Measurements from ENCODE around the gene EXD3.

The EXD3 gene

GRCh38 chr9:137459152-137459600, 36.2 kb upstream of the EXD3 start, which contains the start of gene NSMF:
TSS of gene NSMF (minus strand) at chr9:137459334. CDS start at chr9:137459102, 232 bp downstream.
- H3K4me3 ChIP-seq (ENCODE audit: low read depth, low read length) = peak within 1 kb of the TSS; percentile 61
- peaks cover 11% of the 10 kb centered on the region for H3K36me3 ChIP-seq (replicated peaks)
- peak; percentile 72 for DNase-seq
- in situ Hi-C loops (cut with HindIII; ENCODE audit: low pct_ligation_motif_present, low sequenced_read_pairs) = no loop called here
- peak within 1 kb of the TSS; percentile 30 for H3K27ac ChIP-seq
- TF ChIP-seq CTCF (IDR thresholded peaks at IDR 0.05; ENCODE audit: low read depth, low read length, missing control alignments) = no peak
- no peaks in the 10 kb centered on the region for H3K27me3 ChIP-seq (replicated peaks)

- DNase-seq = no peak
- no peak for TF ChIP-seq CTCF (IDR thresholded peaks at IDR 0.05; ENCODE audit: low read depth, low read length, missing control alignments)
- Histone ChIP-seq H3K27me3 (replicated peaks) (no peaks in the 10 kb centered on the region), H3K4me3 (ENCODE audit: low read depth, low read length) (peak overlapping the region; percentile 61), H3K36me3 (replicated peaks) (peaks cover 11% of the 10 kb centered on the region), H3K27ac (peak overlapping the region; percentile 30)
- in situ Hi-C loops (cut with HindIII; ENCODE audit: low pct_ligation_motif_present, low sequenced_read_pairs) = no loop called here
Measured at GRCh38 chr9:137458194-137459151, 35.5 kb upstream of the EXD3 start.

GRCh38 chr9:137457406-137458193, 34.6 kb upstream of the EXD3 start:
- no peak for TF ChIP-seq CTCF (IDR thresholded peaks at IDR 0.05; ENCODE audit: low read depth, low read length, missing control alignments)
- in situ Hi-C loops (cut with HindIII; ENCODE audit: low pct_ligation_motif_present, low sequenced_read_pairs) = no loop called here
- Histone ChIP-seq H3K27ac (no peak overlapping the region), H3K4me3 (ENCODE audit: low read depth, low read length) (peak overlapping the region; percentile 61), H3K27me3 (replicated peaks) (no peaks in the 10 kb centered on the region), H3K36me3 (replicated peaks) (peaks cover 19% of the 10 kb centered on the region)
- no peak for DNase-seq

GRCh38 chr9:137456864-137457405, 34.0 kb upstream of the EXD3 start:
- in situ Hi-C loops (cut with HindIII; ENCODE audit: low pct_ligation_motif_present, low sequenced_read_pairs) = no loop called here
- Histone ChIP-seq H3K27ac (peak overlapping the region; percentile 50), H3K36me3 (replicated peaks) (peaks cover 21% of the 10 kb centered on the region), H3K27me3 (replicated peaks) (no peaks in the 10 kb centered on the region), H3K4me3 (ENCODE audit: low read depth, low read length) (peak overlapping the region; percentile 5)
- DNase-seq = no peak
- TF ChIP-seq CTCF (IDR thresholded peaks at IDR 0.05; ENCODE audit: low read depth, low read length, missing control alignments) = no peak

- Histone ChIP-seq H3K27me3 (replicated peaks) (no peaks in the 10 kb centered on the region), H3K4me3 (ENCODE audit: low read depth, low read length) (no peak overlapping the region), H3K36me3 (replicated peaks) (peaks cover 21% of the 10 kb centered on the region), H3K27ac (peak overlapping the region; percentile 50)
- in situ Hi-C loops (cut with HindIII; ENCODE audit: low pct_ligation_motif_present, low sequenced_read_pairs) = no loop called here
- no peak for TF ChIP-seq CTCF (IDR thresholded peaks at IDR 0.05; ENCODE audit: low read depth, low read length, missing control alignments)
- peak; percentile 46 for DNase-seq
Measured at GRCh38 chr9:137456061-137456863, 33.3 kb upstream of the EXD3 start.

Measured in brain microvascular endothelial cell (primary cell).